Mammary epithelial cell (primary cell): Measurements from ENCODE around the gene KCNB1.

Experiments used
- CTCF ChIP-seq, 2 donors: IDR thresholded peaks in 1 of 2; conservative IDR thresholded peaks in 1 of 2; 2 replicates each; pipeline ENCODE4 v1.5.1; 2011 to 2012; ENCODE audit warnings: inconsistent platforms in 2 of 2, low read length in 2 of 2, mild to moderate bottlenecking in 2 of 2, control low read depth in 1 of 2, low read depth in 1 of 2; ENCODE audit not compliant: insufficient read depth in 1 of 2; ENCODE audit errors: extremely low read depth in 1 of 2
- EZH2 ChIP-seq: IDR thresholded peaks from 2 replicates; pipeline ENCODE4 v1.6.1; 2012; ENCODE audit warnings: low read length, inconsistent platforms, borderline replicate concordance

GRCh38 chr20:49445176-49445575 is 37.3 kb downstream of the KCNB1 start:
- no peak for TF ChIP-seq EZH2
- TF ChIP-seq CTCF (conservative IDR thresholded peaks at IDR 0.05 in 1 of 2, IDR thresholded peaks at IDR 0.05 in 1 of 2; ENCODE audit: extremely low read depth in 1 of 2, insufficient read depth in 1 of 2, low read depth in 1 of 2, low read length in 2 of 2): no peak
